Measurements from ENCODE around the gene NLRP3.
"Not testable (repeated sequence)": the region's sequence is repeated elsewhere in the genome, so short reads cannot be mapped to it uniquely, and the experiment has no call there.

GRCh38 chr1:247470942-247471429, 55.0 kb downstream of the NLRP3 start:
- TF ChIP-seq POLR2A, TAF1, POLR2AphosphoS5, SPI1, POU2F2 (IDR thresholded peaks at IDR 0.05; ENCODE audit: low read depth, low read length): not testable (repeated sequence)
